ENCODE results near the gene REL. TPM values are rescaled to one million over a fixed set of nuclear protein-coding genes. Genes with fewer than 3 reads are reported as not detected.

REL gene
- total and polyA plus RNA-seq, 2 of the 4 experiments (the other 2 are of a cell fraction) = 1.3 to 4.3 TPM

GRCh38 chr2:60891180-60891579, 9.8 kb downstream of the REL start:
- no peak overlapping the region for H2BK5ac ChIP-seq (ENCODE audit: low read depth, low read length, poor library complexity, severe bottlenecking)
- no peak overlapping the region for H3K18ac ChIP-seq (ENCODE audit: low read depth, low read length)
- intact Hi-C loops (cut with micrococcal nuclease) = no loop called here
- H2AK5ac ChIP-seq (ENCODE audit: low read depth, low read length) = no peak overlapping the region
- no peak overlapping the region for H3K9ac ChIP-seq (ENCODE audit: low read depth, low read length)
- no peak overlapping the region for H4K5ac ChIP-seq (ENCODE audit: low read depth, low read length)
- H2AFZ ChIP-seq (replicated peaks; ENCODE audit: low read length, poor library complexity) = no peak overlapping the region
- H3K36me3 ChIP-seq (ENCODE audit: control insufficient read depth, insufficient read depth, low read length) = peaks cover 5% of the 10 kb centered on the region
- H3K14ac ChIP-seq (replicated peaks; ENCODE audit: low read depth, low read length) = no peak overlapping the region
- H3K9me3 ChIP-seq (ENCODE audit: control insufficient read depth, insufficient read depth, low read length) = no peaks in the 10 kb centered on the region
- no TSS peak for BruUV-seq (replicated peaks)
- H2BK15ac ChIP-seq (ENCODE audit: low read depth, low read length) = no peak overlapping the region
- TF ChIP-seq FOS (IDR thresholded peaks at IDR 0.05; ENCODE audit: low read depth, low read length) (no peak), SMC3 (IDR thresholded peaks at IDR 0.05; ENCODE audit: low read depth, low read length) (no peak), MAZ (IDR thresholded peaks at IDR 0.05; ENCODE audit: borderline replicate concordance, low read depth, low read length) (no peak), MXI1 (IDR thresholded peaks at IDR 0.05; ENCODE audit: borderline replicate concordance, low read depth, low read length) (no peak), BHLHE40 (IDR thresholded peaks at IDR 0.05; ENCODE audit: low read depth, low read length) (no peak), MAFK (IDR thresholded peaks at IDR 0.05; ENCODE audit: low read depth, low read length) (no peak), USF2 (IDR thresholded peaks at IDR 0.05; ENCODE audit: low read depth, low read length) (no peak), CEBPB (IDR thresholded peaks at IDR 0.05; ENCODE audit: low read depth, low read length) (no peak)
- no peaks in the 10 kb centered on the region; a peak in 1 of 4 replicates for H3K79me1 ChIP-seq (ENCODE audit: low read depth in 1 of 2, low read length in 2 of 2)
- no peak overlapping the region for H3K4me3 ChIP-seq (ENCODE audit: insufficient read depth, low read depth, low read length)
- H2AK9ac ChIP-seq (replicated peaks; ENCODE audit: low read depth, low read length, poor library complexity) = no peak overlapping the region
- in situ Hi-C loops (cut with MboI; ENCODE audit: low sequenced_read_pairs) = no loop called here
- no peaks in the 10 kb centered on the region for H4K20me1 ChIP-seq (ENCODE audit: insufficient read depth, low read length)
- no peak overlapping the region for H3K27ac ChIP-seq (ENCODE audit: insufficient read depth, low read length)
- ChIA-PET POLR2A (ENCODE audit: unreplicated experiment) (no interaction called here), CTCF (interaction anchor here (0.6 kb wide), 1 partner anchor 185 kb away, joined by 5 read pairs; no protein-coding TSS in a partner anchor)
- no peak overlapping the region for H2BK20ac ChIP-seq (ENCODE audit: low read depth, low read length)
- no peak overlapping the region for H3K4ac ChIP-seq (ENCODE audit: low read depth, low read length)
- no peak overlapping the region for H3K4me2 ChIP-seq (ENCODE audit: low read depth, low read length)
- DNase-seq (no peak), ATAC-seq (ENCODE audit: low read depth) (no peak)
- H3K4me1 ChIP-seq (ENCODE audit: control insufficient read depth, insufficient read depth, low read length) = no peaks in the 10 kb centered on the region
- H3K23ac ChIP-seq (ENCODE audit: low read depth, low read length) = no peak overlapping the region
- WGBS, 2 experiments (ENCODE audit: extremely low coverage in 2 of 2, insufficient read length in 1 of 2) = no CpG with 5 or more reads among the region's 3 CpGs
- H3K27me3 ChIP-seq (ENCODE audit: control insufficient read depth, insufficient read depth, low read length) = no peaks in the 10 kb centered on the region
- no peak overlapping the region for H4K91ac ChIP-seq (ENCODE audit: insufficient read depth, low read depth, low read length)
- no peak overlapping the region for H4K8ac ChIP-seq (ENCODE audit: low read depth in 2 of 2, low read length in 2 of 2)
- H2BK120ac ChIP-seq (ENCODE audit: low read depth, low read length) = no peak overlapping the region
- dilution Hi-C loops (cut with HindIII; ENCODE audit: low sequenced_read_pairs, unreplicated experiment) = no loop called here
- no peak overlapping the region for H3K56ac ChIP-seq (ENCODE audit: extremely low read depth, insufficient read depth, low read length)
- no peaks in the 10 kb centered on the region for H3K9me1 ChIP-seq (ENCODE audit: insufficient read depth, low read length)

Measured in IMR-90 (cell line).